Right ventricle myocardium superior (tissue), 1 donor: ENCODE results near the gene BAIAP2L1. TPM values are rescaled to one million over a fixed set of nuclear protein-coding genes. Genes with fewer than 3 reads are reported as not detected.

Source experiments
- ATAC-seq: fragments of 200-7000 bp; cut with Tn5 transposase; one replicate; pipeline ENCODE4 v1.9.1; 2020; ENCODE audit warnings: mild to moderate bottlenecking; ENCODE audit not compliant: poor library complexity
- DNase-seq: peaks from one replicate; pipeline ENCODE4 v3.0.0-alpha.2; 2020
- intact Hi-C: fragments of 100-400 bp; cut with DNase I; formaldehyde crosslinking; loops from one replicate; pipeline ENCODE4 v1.11.2; 2022
- total RNA-seq: library from RNA; stranded (reverse); fragmentation: NEBNext Ultra II Directional; extraction: Animal tissue kit (Norgen Biotek cat#: 25700); gene quantifications from one replicate; pipeline ENCODE4 v1.2.1, GENCODE V29; 2021
- donor health status: DM: no; HTN: yes; CAD: no; lungs with severe emphysema.

The BAIAP2L1 gene
- total RNA-seq, 1 donor from 2014 or later, result 1.6 TPM

- ATAC-seq, result no peak
- DNase-seq, result no peak
- intact Hi-C loops, result no loop called here
These were observed 97.6 kb downstream of the BAIAP2L1 start for GRCh38 chr7:98303176-98303865.

- intact Hi-C loops, result no loop called here
- ATAC-seq (no peak), DNase-seq (no peak)
These were observed 99.0 kb downstream of the BAIAP2L1 start for GRCh38 chr7:98301693-98302470.

- intact Hi-C loops, result no loop called here
- DNase-seq (peak; percentile 32), ATAC-seq (no peak)
These were observed 100.1 kb downstream of the BAIAP2L1 start for GRCh38 chr7:98300595-98301372.

- no peak for DNase-seq
- intact Hi-C loops, result loop anchor here (5.0 kb wide), 1 partner anchor 105 kb away; the partner anchor contains the start of gene BAIAP2L1
- no peak for ATAC-seq
These were observed 103.1 kb downstream of the BAIAP2L1 start for GRCh38 chr7:98297626-98298286.

GRCh38 chr7:98296833-98297232 is 104.1 kb downstream of the BAIAP2L1 start:
- DNase-seq (no peak), ATAC-seq (no peak)
- intact Hi-C loops, result loop anchor here (5.0 kb wide), 1 partner anchor 105 kb away; the partner anchor contains the start of gene BAIAP2L1

- ATAC-seq, result peak; percentile 19
These were observed 105.3 kb downstream of the BAIAP2L1 start for GRCh38 chr7:98295467-98296192.

GRCh38 chr7:98294798-98295382 is 106.0 kb downstream of the BAIAP2L1 start:
- DNase-seq (peak; percentile 59), ATAC-seq (peak; percentile 61)
- intact Hi-C loops, result loop anchor here (5.0 kb wide), 1 partner anchor 107 kb away; the partner anchor contains the start of gene BAIAP2L1

More at GRCh38 chr7:98295467-98296192, 105.3 kb downstream of the BAIAP2L1 start:
- DNase-seq, result no peak
- intact Hi-C loops, result loop anchor here (5.0 kb wide), 1 partner anchor 107 kb away; the partner anchor contains the start of gene BAIAP2L1

GRCh38 chr7:98294326-98294725 is 106.6 kb downstream of the BAIAP2L1 start:
- intact Hi-C loops, result no loop called here
- DNase-seq (no peak), ATAC-seq (no peak)

- no peak for DNase-seq
- intact Hi-C loops, result no loop called here
These were observed 107.1 kb downstream of the BAIAP2L1 start for GRCh38 chr7:98293746-98294145.

GRCh38 chr7:98293265-98293664 is 107.6 kb downstream of the BAIAP2L1 start:
- ATAC-seq, result no peak
- intact Hi-C loops, result no loop called here
- DNase-seq, result no peak

More at GRCh38 chr7:98293746-98294145, 107.1 kb downstream of the BAIAP2L1 start:
- no peak for ATAC-seq

GRCh38 chr7:98291717-98292116 is 109.2 kb downstream of the BAIAP2L1 start:
- intact Hi-C loops, result no loop called here
- DNase-seq (no peak), ATAC-seq (no peak)

- DNase-seq (no peak), ATAC-seq (no peak)
- intact Hi-C loops, result no loop called here
These were observed 111.5 kb downstream of the BAIAP2L1 start for GRCh38 chr7:98289333-98289875.

- DNase-seq, result no peak
- intact Hi-C loops, result no loop called here
- no peak for ATAC-seq
These were observed 112.6 kb downstream of the BAIAP2L1 start for GRCh38 chr7:98288064-98288823.

- ATAC-seq, result no peak
- intact Hi-C loops, result no loop called here
- DNase-seq, result no peak
These were observed 113.4 kb downstream of the BAIAP2L1 start for GRCh38 chr7:98287486-98287959.

GRCh38 chr7:98286701-98287485 is 114.0 kb downstream of the BAIAP2L1 start:
- DNase-seq (peak; percentile 55), ATAC-seq (no peak)
- intact Hi-C loops, result no loop called here

GRCh38 chr7:98286093-98286539 is 114.8 kb downstream of the BAIAP2L1 start:
- peak; percentile 14 for ATAC-seq
- peak; percentile 82 for DNase-seq
- intact Hi-C loops, result no loop called here
